GM23338 (cell line): Measurements from ENCODE around the gene DYRK4. TPM values are rescaled to one million over a fixed set of nuclear protein-coding genes. Genes with fewer than 3 reads are reported as not detected.

Experiments used
- ATAC-seq: fragments of 200-7000 bp; cut with Tn5 transposase; 3 replicates; pipeline ENCODE4 v1.9.1; 2020
- DNase-seq: peaks from one replicate; pipeline ENCODE4 v3.0.0-alpha.2; 2015; ENCODE audit warnings: low spot score
- H2AFZ ChIP-seq: fragments of 200-600 bp; sonication (generic); 2 replicates; pipeline ENCODE4 v1.8.0; 2016; ENCODE audit warnings: antibody characterized with exemption, mild to moderate bottlenecking, moderate library complexity
- H3F3A ChIP-seq: fragments of 200-600 bp; sonication (generic); replicated peaks from 2 replicates; pipeline ENCODE4 v1.8.0; 2017; ENCODE audit warnings: antibody characterized with exemption, mixed run types, low read depth
- H3K27ac ChIP-seq: fragments of 200-600 bp; sonication (generic); 2 replicates; pipeline ENCODE4 v1.6.1; 2016; ENCODE audit warnings: low read depth
- H3K27me3 ChIP-seq: fragments of 200-600 bp; sonication (generic); 2 replicates; pipeline ENCODE4 v1.8.0; 2016; ENCODE audit warnings: mild to moderate bottlenecking, mixed run types, moderate library complexity; ENCODE audit not compliant: insufficient read depth
- H3K36me3 ChIP-seq: fragments of 200-600 bp; sonication (generic); 2 replicates; pipeline ENCODE4 v1.8.0; 2016; ENCODE audit warnings: mild to moderate bottlenecking; ENCODE audit not compliant: insufficient read depth
- H3K4me1 ChIP-seq: fragments of 200-600 bp; sonication (generic); 2 replicates; pipeline ENCODE4 v1.8.0; 2016; ENCODE audit warnings: mild to moderate bottlenecking, moderate library complexity; ENCODE audit not compliant: insufficient read depth
- H3K4me2 ChIP-seq: fragments of 200-600 bp; sonication (generic); 2 replicates; pipeline ENCODE4 v1.7.1; 2017; ENCODE audit warnings: mixed run types
- H3K4me3 ChIP-seq: fragments of 200-600 bp; sonication (generic); 2 replicates; pipeline ENCODE4 v1.6.1; 2016; ENCODE audit warnings: mixed run types
- H3K79me2 ChIP-seq: fragments of 200-600 bp; sonication (generic); replicated peaks from 2 replicates; pipeline ENCODE4 v1.8.0; 2017; ENCODE audit warnings: mild to moderate bottlenecking; ENCODE audit not compliant: insufficient read depth
- H3K9me2 ChIP-seq: fragments of 200-600 bp; sonication (generic); 2 replicates; pipeline ENCODE4 v1.8.0; 2017; ENCODE audit not compliant: insufficient read depth
- H4K20me1 ChIP-seq: fragments of 200-600 bp; sonication (generic); replicated peaks from 2 replicates; pipeline ENCODE4 v1.8.0; 2017; ENCODE audit warnings: mild to moderate bottlenecking; ENCODE audit not compliant: insufficient read depth
- H3K27ac Mint-ChIP-seq: 2 replicates; pipeline ENCODE4 v1.8.0; 2020; ENCODE audit warnings: inconsistent platforms, mild to moderate bottlenecking, moderate library complexity, mixed read lengths
- H3K27me3 Mint-ChIP-seq: 3 replicates; pipeline ENCODE4 v1.8.0; 2022; ENCODE audit warnings: low read depth, mild to moderate bottlenecking, moderate library complexity, mixed read lengths, inconsistent platforms; ENCODE audit not compliant: insufficient read depth, poor library complexity
- H3K36me3 Mint-ChIP-seq: 3 replicates; pipeline ENCODE4 v1.8.0; 2021; ENCODE audit warnings: low read depth, mild to moderate bottlenecking, inconsistent platforms, moderate library complexity, mixed read lengths
- H3K4me1 Mint-ChIP-seq: 3 replicates; pipeline ENCODE4 v1.8.0; 2020; ENCODE audit warnings: mild to moderate bottlenecking, inconsistent platforms, mixed read lengths
- H3K4me3 Mint-ChIP-seq: 3 replicates; pipeline ENCODE4 v1.8.0; 2021; ENCODE audit warnings: moderate library complexity, mild to moderate bottlenecking, inconsistent platforms, mixed read lengths
- H3K9me3 Mint-ChIP-seq: 3 replicates; pipeline ENCODE4 v1.8.0; 2020; ENCODE audit warnings: moderate library complexity, mild to moderate bottlenecking, inconsistent platforms, mixed read lengths
- EZH2 ChIP-seq: fragments of 200-600 bp; sonication (generic); IDR thresholded peaks from one replicate; pipeline ENCODE4 v1.8.0; 2017; ENCODE audit warnings: antibody characterized with exemption, mild to moderate bottlenecking, low read depth; ENCODE audit not compliant: unreplicated experiment
- EZH2phosphoT487 ChIP-seq: fragments of 200-600 bp; sonication (generic); IDR thresholded peaks from one replicate; pipeline ENCODE4 v1.8.1; 2018; ENCODE audit warnings: antibody characterized with exemption; ENCODE audit not compliant: unreplicated experiment
- JUNB ChIP-seq: IDR thresholded peaks from one replicate; pipeline ENCODE4 v1.6.1; 2016; ENCODE audit warnings: antibody characterized with exemption; ENCODE audit not compliant: unreplicated experiment
- NANOG ChIP-seq: IDR thresholded peaks from 2 replicates; pipeline ENCODE4 v1.6.1; 2016; ENCODE audit warnings: antibody characterized with exemption, borderline replicate concordance
- STAT1 ChIP-seq: IDR thresholded peaks from one replicate; pipeline ENCODE4 v1.6.1; 2016; ENCODE audit warnings: antibody characterized with exemption; ENCODE audit not compliant: unreplicated experiment
- ZNF331 ChIP-seq: fragments of 250-450 bp; sonication (Bioruptor Pico); IDR thresholded peaks from 2 replicates; pipeline ENCODE4 v1.5.0; 2020; ENCODE audit warnings: low read depth, mild to moderate bottlenecking, moderate library complexity
- polyA plus RNA-seq: library from polyadenylated mRNA; unstranded; fragments of >200 nt; fragmentation: Nextera tagmentation; extraction: Ambion mirVana; gene quantifications from 2 replicates; pipeline ENCODE4 v1.2.1, GENCODE V29; 2016
- total RNA-seq: library from RNA; depleted of rRNA; stranded (reverse); fragments of >200 nt; shearing (Covaris generic); gene quantifications from 2 replicates; pipeline ENCODE4 v1.2.3, GENCODE V29; 2014
- TF ChIP-seq, protein P1 (sequence below): IDR thresholded peaks from one replicate; pipeline ENCODE4 v1.6.1; 2018; ENCODE audit warnings: antibody characterized with exemption; ENCODE audit not compliant: unreplicated experiment
- TF ChIP-seq, protein P2 (sequence below), 2 experiments: fragments of 200-600 bp in 1 of 2; sonication (generic) in 1 of 2; conservative IDR thresholded peaks; 2 replicates each; pipeline versions ENCODE4 v1.5.1 to v1.6.1; 2016 to 2017; ENCODE audit warnings: antibody characterized with exemption in 2 of 2, low read depth in 2 of 2, mild to moderate bottlenecking in 2 of 2, moderate library complexity in 1 of 2
- TF ChIP-seq, protein P3 (sequence below): fragments of 250-450 bp; sonication (Bioruptor Pico); IDR thresholded peaks from 2 replicates; pipeline ENCODE4 v1.5.0; 2020; ENCODE audit warnings: mild to moderate bottlenecking, moderate library complexity

Gene DYRK4
- total and polyA plus RNA-seq, 2 experiments from 2014 or later, result 11.3 to 16.9 TPM

DNA sequence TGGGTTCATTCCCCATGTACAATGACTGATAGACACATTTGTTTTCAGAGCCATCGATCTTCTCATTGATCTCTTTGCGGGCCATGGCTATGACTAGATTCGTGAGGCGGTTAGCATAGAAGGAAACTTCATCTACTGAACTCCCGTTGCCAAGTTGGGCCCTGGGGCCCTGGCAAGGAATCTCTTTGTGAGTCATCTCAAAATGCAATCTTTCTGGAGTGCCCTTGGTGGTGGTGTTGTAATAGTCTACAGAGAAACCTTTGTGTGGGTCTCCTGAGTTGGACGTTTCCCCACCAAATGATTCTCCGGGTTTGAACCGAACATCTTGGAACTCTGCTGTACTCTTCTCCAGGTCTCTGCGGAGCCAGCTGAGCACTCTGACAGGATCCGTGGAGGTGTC lies 66.4 kb downstream of the DYRK4 start (continued):
- TF ChIP-seq, protein P1, sequence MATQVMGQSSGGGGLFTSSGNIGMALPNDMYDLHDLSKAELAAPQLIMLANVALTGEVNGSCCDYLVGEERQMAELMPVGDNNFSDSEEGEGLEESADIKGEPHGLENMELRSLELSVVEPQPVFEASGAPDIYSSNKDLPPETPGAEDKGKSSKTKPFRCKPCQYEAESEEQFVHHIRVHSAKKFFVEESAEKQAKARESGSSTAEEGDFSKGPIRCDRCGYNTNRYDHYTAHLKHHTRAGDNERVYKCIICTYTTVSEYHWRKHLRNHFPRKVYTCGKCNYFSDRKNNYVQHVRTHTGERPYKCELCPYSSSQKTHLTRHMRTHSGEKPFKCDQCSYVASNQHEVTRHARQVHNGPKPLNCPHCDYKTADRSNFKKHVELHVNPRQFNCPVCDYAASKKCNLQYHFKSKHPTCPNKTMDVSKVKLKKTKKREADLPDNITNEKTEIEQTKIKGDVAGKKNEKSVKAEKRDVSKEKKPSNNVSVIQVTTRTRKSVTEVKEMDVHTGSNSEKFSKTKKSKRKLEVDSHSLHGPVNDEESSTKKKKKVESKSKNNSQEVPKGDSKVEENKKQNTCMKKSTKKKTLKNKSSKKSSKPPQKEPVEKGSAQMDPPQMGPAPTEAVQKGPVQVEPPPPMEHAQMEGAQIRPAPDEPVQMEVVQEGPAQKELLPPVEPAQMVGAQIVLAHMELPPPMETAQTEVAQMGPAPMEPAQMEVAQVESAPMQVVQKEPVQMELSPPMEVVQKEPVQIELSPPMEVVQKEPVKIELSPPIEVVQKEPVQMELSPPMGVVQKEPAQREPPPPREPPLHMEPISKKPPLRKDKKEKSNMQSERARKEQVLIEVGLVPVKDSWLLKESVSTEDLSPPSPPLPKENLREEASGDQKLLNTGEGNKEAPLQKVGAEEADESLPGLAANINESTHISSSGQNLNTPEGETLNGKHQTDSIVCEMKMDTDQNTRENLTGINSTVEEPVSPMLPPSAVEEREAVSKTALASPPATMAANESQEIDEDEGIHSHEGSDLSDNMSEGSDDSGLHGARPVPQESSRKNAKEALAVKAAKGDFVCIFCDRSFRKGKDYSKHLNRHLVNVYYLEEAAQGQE, result no peak
- TF ChIP-seq STAT1, result no peak

DNA sequence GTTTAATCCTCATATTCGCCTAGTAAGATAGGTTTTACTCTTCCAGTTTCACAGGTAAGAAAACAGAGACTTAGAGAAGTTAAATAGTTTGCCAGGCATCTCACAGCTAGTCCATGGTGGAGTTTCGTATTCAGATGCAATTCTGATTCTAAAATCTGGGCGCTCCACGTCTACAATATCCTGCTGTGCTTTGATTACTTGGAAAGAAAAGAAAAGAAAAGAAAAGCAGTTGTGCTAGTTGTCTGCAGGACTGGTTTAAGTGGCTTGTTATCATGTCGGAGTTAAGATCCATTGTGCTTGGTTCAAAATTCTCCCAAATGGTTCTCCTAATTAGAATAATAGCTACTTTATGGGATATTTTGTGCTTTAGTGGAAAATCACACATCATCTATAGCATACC lies 68.3 kb downstream of the DYRK4 start:
- H3K27me3 Mint-ChIP-seq, result peaks cover 6% of the 10 kb centered on the region
- ATAC-seq (peak; percentile 85), DNase-seq (peak; percentile 55)
- Histone ChIP-seq H3K27me3 (no peaks in the 10 kb centered on the region), H3K4me2 (peak overlapping the region; percentile 39), H4K20me1 (no peaks in the 10 kb centered on the region), H3K79me2 (no peaks in the 10 kb centered on the region), H3K36me3 (no peaks in the 10 kb centered on the region), H2AFZ (no peak overlapping the region), H3K4me3 (peak overlapping the region; percentile 15), H3K27ac (peak overlapping the region; percentile 40; the same call in 1 of the 2 replicates), H3K9me2 (no peaks in the 10 kb centered on the region), H3K4me1 (peaks cover 25% of the 10 kb centered on the region), H3F3A (no peaks in the 10 kb centered on the region)
- peaks cover 9% of the 10 kb centered on the region; the same call in 2 of the 3 replicates for H3K36me3 Mint-ChIP-seq
- H3K4me1 Mint-ChIP-seq, result peaks cover 16% of the 10 kb centered on the region
- peak overlapping the region; percentile 48 for H3K4me3 Mint-ChIP-seq
- peak overlapping the region; percentile 48; the same call in 1 of the 2 replicates for H3K27ac Mint-ChIP-seq
- TF ChIP-seq, protein P2, sequence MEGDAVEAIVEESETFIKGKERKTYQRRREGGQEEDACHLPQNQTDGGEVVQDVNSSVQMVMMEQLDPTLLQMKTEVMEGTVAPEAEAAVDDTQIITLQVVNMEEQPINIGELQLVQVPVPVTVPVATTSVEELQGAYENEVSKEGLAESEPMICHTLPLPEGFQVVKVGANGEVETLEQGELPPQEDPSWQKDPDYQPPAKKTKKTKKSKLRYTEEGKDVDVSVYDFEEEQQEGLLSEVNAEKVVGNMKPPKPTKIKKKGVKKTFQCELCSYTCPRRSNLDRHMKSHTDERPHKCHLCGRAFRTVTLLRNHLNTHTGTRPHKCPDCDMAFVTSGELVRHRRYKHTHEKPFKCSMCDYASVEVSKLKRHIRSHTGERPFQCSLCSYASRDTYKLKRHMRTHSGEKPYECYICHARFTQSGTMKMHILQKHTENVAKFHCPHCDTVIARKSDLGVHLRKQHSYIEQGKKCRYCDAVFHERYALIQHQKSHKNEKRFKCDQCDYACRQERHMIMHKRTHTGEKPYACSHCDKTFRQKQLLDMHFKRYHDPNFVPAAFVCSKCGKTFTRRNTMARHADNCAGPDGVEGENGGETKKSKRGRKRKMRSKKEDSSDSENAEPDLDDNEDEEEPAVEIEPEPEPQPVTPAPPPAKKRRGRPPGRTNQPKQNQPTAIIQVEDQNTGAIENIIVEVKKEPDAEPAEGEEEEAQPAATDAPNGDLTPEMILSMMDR (conservative IDR thresholded peaks at IDR 0.05; ENCODE audit: low read depth in 2 of 2), result no peak
- peak; percentile 86 for TF ChIP-seq NANOG
- peaks cover 8% of the 10 kb centered on the region; the same call in 2 of the 3 replicates for H3K9me3 Mint-ChIP-seq

DNA sequence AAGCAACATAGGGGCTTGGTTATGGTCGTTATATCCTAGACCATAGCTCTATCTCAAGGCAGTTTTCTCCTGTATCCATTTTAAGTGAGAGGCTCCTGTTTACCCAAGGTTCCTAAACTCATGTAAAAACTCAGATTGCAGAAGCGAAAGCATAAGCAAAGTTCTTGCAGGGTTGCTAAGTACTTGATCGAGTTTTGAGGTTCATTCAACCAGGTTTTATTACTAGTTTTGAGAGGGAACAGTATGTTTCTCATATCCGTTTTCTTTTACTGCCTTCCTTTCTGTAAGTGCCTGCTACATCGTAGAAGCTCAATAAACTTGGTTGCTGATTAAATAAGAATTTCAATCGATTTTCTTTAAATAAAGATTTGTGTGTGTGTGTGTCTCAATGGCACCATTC lies 81.7 kb downstream of the DYRK4 start:
- H3K4me3 Mint-ChIP-seq, result no peak overlapping the region
- no peak for ATAC-seq
- no peak for TF ChIP-seq EZH2
- TF ChIP-seq ZNF331 (CRISPR knock-in tag), result no peak
- no peak for TF ChIP-seq NANOG
- TF ChIP-seq JUNB, result no peak
- TF ChIP-seq, protein P3, sequence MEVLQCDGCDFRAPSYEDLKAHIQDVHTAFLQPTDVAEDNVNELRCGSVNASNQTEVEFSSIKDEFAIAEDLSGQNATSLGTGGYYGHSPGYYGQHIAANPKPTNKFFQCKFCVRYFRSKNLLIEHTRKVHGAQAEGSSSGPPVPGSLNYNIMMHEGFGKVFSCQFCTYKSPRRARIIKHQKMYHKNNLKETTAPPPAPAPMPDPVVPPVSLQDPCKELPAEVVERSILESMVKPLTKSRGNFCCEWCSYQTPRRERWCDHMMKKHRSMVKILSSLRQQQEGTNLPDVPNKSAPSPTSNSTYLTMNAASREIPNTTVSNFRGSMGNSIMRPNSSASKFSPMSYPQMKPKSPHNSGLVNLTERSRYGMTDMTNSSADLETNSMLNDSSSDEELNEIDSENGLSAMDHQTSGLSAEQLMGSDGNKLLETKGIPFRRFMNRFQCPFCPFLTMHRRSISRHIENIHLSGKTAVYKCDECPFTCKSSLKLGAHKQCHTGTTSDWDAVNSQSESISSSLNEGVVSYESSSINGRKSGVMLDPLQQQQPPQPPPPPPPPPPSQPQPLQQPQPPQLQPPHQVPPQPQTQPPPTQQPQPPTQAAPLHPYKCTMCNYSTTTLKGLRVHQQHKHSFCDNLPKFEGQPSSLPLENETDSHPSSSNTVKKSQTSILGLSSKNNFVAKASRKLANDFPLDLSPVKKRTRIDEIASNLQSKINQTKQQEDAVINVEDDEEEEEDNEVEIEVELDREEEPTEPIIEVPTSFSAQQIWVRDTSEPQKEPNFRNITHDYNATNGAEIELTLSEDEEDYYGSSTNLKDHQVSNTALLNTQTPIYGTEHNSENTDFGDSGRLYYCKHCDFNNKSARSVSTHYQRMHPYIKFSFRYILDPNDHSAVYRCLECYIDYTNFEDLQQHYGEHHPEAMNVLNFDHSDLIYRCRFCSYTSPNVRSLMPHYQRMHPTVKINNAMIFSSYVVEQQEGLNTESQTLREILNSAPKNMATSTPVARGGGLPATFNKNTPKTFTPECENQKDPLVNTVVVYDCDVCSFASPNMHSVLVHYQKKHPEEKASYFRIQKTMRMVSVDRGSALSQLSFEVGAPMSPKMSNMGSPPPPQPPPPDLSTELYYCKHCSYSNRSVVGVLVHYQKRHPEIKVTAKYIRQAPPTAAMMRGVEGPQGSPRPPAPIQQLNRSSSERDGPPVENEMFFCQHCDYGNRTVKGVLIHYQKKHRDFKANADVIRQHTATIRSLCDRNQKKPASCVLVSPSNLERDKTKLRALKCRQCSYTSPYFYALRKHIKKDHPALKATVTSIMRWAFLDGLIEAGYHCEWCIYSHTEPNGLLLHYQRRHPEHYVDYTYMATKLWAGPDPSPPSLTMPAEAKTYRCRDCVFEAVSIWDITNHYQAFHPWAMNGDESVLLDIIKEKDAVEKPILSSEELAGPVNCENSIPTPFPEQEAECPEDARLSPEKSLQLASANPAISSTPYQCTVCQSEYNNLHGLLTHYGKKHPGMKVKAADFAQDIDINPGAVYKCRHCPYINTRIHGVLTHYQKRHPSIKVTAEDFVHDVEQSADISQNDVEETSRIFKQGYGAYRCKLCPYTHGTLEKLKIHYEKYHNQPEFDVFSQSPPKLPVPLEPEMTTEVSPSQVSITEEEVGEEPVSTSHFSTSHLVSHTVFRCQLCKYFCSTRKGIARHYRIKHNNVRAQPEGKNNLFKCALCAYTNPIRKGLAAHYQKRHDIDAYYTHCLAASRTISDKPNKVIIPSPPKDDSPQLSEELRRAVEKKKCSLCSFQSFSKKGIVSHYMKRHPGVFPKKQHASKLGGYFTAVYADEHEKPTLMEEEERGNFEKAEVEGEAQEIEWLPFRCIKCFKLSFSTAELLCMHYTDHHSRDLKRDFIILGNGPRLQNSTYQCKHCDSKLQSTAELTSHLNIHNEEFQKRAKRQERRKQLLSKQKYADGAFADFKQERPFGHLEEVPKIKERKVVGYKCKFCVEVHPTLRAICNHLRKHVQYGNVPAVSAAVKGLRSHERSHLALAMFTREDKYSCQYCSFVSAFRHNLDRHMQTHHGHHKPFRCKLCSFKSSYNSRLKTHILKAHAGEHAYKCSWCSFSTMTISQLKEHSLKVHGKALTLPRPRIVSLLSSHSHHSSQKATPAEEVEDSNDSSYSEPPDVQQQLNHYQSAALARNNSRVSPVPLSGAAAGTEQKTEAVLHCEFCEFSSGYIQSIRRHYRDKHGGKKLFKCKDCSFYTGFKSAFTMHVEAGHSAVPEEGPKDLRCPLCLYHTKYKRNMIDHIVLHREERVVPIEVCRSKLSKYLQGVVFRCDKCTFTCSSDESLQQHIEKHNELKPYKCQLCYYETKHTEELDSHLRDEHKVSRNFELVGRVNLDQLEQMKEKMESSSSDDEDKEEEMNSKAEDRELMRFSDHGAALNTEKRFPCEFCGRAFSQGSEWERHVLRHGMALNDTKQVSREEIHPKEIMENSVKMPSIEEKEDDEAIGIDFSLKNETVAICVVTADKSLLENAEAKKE (CRISPR knock-in tag), result no peak
- no peak for TF ChIP-seq EZH2phosphoT487

More for the DNA sequence above, 81.7 kb downstream of the DYRK4 start:
- Histone ChIP-seq H3K4me2 (no peak overlapping the region), H3K4me1 (peaks cover 7% of the 10 kb centered on the region; the same call in 1 of the 2 replicates), H3K36me3 (no peaks in the 10 kb centered on the region), H4K20me1 (no peaks in the 10 kb centered on the region), H3K27me3 (no peaks in the 10 kb centered on the region), H3K27ac (no peak overlapping the region), H3K9me2 (no peaks in the 10 kb centered on the region), H2AFZ (no peak overlapping the region), H3F3A (no peaks in the 10 kb centered on the region), H3K4me3 (no peak overlapping the region), H3K79me2 (peaks cover 5% of the 10 kb centered on the region; the same call in 1 of the 2 replicates)
- H3K9me3 Mint-ChIP-seq, result no peaks in the 10 kb centered on the region
- no peak overlapping the region for H3K27ac Mint-ChIP-seq
- no peak for DNase-seq
- no peaks in the 10 kb centered on the region for H3K36me3 Mint-ChIP-seq
- peaks cover 8% of the 10 kb centered on the region; the same call in 2 of the 3 replicates for H3K4me1 Mint-ChIP-seq
- peaks cover 3% of the 10 kb centered on the region for H3K27me3 Mint-ChIP-seq
